Endodermal cell (in vitro differentiated cells): ENCODE measurements around the gene UBAP2. TPM values are rescaled to one million over a fixed set of nuclear protein-coding genes. Genes with fewer than 3 reads are reported as not detected.

ENCODE experiments used
- DNase-seq: peaks from one replicate; pipeline ENCODE4 v3.0.0-alpha.2; 2017
- H3K27ac ChIP-seq: 2 replicates; pipeline ENCODE4 v1.5.1; 2013; ENCODE audit warnings: mild to moderate bottlenecking, low read depth, low read length, moderate library complexity
- H3K27me3 ChIP-seq: 2 replicates; pipeline ENCODE4 v1.6.1; 2013; ENCODE audit warnings: mild to moderate bottlenecking, low read length, moderate library complexity; ENCODE audit not compliant: insufficient read depth, control insufficient read depth, poor library complexity, severe bottlenecking
- H3K36me3 ChIP-seq: 2 replicates; pipeline ENCODE4 v1.7.0; 2013; ENCODE audit warnings: mild to moderate bottlenecking, low read length, moderate library complexity; ENCODE audit not compliant: control insufficient read depth, insufficient read depth
- H3K4me1 ChIP-seq: one replicate; pipeline ENCODE4 v1.7.0; 2013; ENCODE audit warnings: low read length; ENCODE audit not compliant: control insufficient read depth, insufficient read depth
- H3K4me3 ChIP-seq: 2 replicates; pipeline ENCODE4 v1.5.1; 2013; ENCODE audit warnings: mild to moderate bottlenecking, low read length, moderate library complexity
- H3K9ac ChIP-seq: 2 replicates; pipeline ENCODE4 v1.6.1; 2013; ENCODE audit warnings: mild to moderate bottlenecking, low read length, moderate library complexity; ENCODE audit not compliant: poor library complexity, severe bottlenecking; ENCODE audit errors: extremely low read depth
- H3K9me3 ChIP-seq: 2 replicates; pipeline ENCODE4 v1.6.1; 2013; ENCODE audit warnings: mild to moderate bottlenecking, low read length, moderate library complexity; ENCODE audit not compliant: control insufficient read depth
- H3K27ac Mint-ChIP-seq: 2 replicates; pipeline ENCODE4 v1.8.0; 2020; ENCODE audit warnings: mixed read lengths
- H3K27me3 Mint-ChIP-seq: 2 replicates; pipeline ENCODE4 v1.8.0; 2021; ENCODE audit warnings: mild to moderate bottlenecking, mixed read lengths; ENCODE audit not compliant: insufficient read depth
- H3K36me3 Mint-ChIP-seq: 2 replicates; pipeline ENCODE4 v1.8.0; 2020; ENCODE audit warnings: low read depth, mixed read lengths
- H3K4me1 Mint-ChIP-seq: 2 replicates; pipeline ENCODE4 v1.8.0; 2020; ENCODE audit warnings: mixed read lengths
- H3K4me3 Mint-ChIP-seq: 2 replicates; pipeline ENCODE4 v1.8.0; 2020; ENCODE audit warnings: mild to moderate bottlenecking, moderate library complexity, mixed read lengths
- H3K9me3 Mint-ChIP-seq: 2 replicates; pipeline ENCODE4 v1.8.0; 2020; ENCODE audit warnings: mild to moderate bottlenecking, mixed read lengths
- CTCF ChIP-seq: fragments of 200-600 bp; sonication (generic); conservative IDR thresholded peaks from 2 replicates; pipeline ENCODE4 v1.5.0; 2021; ENCODE audit warnings: antibody characterized with exemption, mild to moderate bottlenecking
- WGBS, 2 experiments: methylation state at CpG; one replicate each; pipeline versions ENCODE4 v1.1.5 to v1.1.7; 2013; ENCODE audit warnings: missing lambda C conversion rate in 2 of 2, mixed read lengths in 1 of 2; ENCODE audit not compliant: insufficient coverage in 1 of 2, insufficient read length in 1 of 2; 5-methylcytosine and 5-hydroxymethylcytosine counted together
- total RNA-seq, 2 donors: library from RNA; stranded (reverse); fragmentation: NEBNext Ultra II Directional in 1 of 2; extraction: Animal tissue kit (Norgen Biotek cat#: 25700) in 1 of 2; gene quantifications; 2 replicates in 1 of 2; 3 replicates in 1 of 2; pipeline ENCODE4 v1.2.1, GENCODE V29; 2021

UBAP2 gene
- total RNA-seq, 2 donors from 2014 or later, result 60.9 to 82.1 TPM

DNA sequence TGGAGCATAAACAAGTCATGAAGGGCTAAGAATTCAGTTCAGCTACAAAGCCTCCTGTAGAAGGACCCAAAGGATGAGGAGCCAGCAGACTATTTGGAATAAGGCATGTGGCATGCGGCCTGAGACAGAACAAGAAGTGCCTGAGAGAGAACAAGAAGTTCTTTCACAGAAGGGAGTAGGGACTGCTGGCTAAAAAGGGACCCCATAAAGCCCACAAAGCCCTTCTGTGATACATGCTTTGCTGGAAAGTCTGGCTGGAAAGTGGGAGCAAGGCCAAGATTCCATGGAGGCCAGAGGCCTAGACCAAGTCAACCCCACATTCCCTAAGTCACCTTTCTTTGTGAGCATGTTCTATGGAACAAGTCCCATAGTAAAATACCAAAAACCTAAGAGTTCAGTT is 35.9 kb upstream of the UBAP2 start:
- TF ChIP-seq CTCF, result no peak
- peaks cover 40% of the 10 kb centered on the region for H3K36me3 ChIP-seq
- peak overlapping the region; percentile 19 for H3K27ac ChIP-seq
- no peaks in the 10 kb centered on the region for H3K27me3 ChIP-seq
- H3K4me3 Mint-ChIP-seq, result no peak overlapping the region
- DNase-seq, result no peak
- WGBS, 2 experiments, result 98 to 100% methylated on average over 1 of the region's 1 CpG
- peaks cover 36% of the 10 kb centered on the region for H3K36me3 Mint-ChIP-seq
- no peaks in the 10 kb centered on the region for H3K27me3 Mint-ChIP-seq
- no peaks in the 10 kb centered on the region for H3K9me3 Mint-ChIP-seq
- H3K9ac ChIP-seq, result no peak overlapping the region
- H3K9me3 ChIP-seq, result no peaks in the 10 kb centered on the region
- H3K4me3 ChIP-seq, result no peak overlapping the region
- no peaks in the 10 kb centered on the region for H3K4me1 Mint-ChIP-seq
- H3K4me1 ChIP-seq, result peaks cover 3% of the 10 kb centered on the region
- H3K27ac Mint-ChIP-seq, result peak overlapping the region; percentile 1

DNA sequence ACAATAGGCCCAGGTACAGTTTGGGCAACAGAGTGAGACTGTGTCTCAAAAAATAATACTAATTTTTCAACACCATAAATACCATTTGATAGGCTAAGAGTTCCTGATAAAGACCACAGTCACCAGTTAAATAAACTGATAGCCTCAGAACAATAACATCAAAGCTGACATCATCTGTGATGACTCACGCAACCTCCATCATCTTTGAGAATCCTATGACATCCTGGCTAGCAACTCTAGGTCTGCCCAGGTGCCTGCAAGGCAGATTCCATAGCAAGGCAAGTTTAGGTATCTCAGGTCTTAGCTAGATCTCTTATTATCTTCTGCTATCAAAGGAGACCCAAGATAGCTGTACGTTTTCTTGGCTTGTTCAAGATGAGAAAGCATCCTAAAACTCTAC is 30.5 kb upstream of the UBAP2 start:
- no peak overlapping the region for H3K27ac ChIP-seq
- no peaks in the 10 kb centered on the region for H3K27me3 ChIP-seq
- no peaks in the 10 kb centered on the region for H3K36me3 ChIP-seq
- H3K4me3 ChIP-seq, result no peak overlapping the region
- peak; percentile 50 for DNase-seq
- H3K9me3 ChIP-seq, result no peaks in the 10 kb centered on the region
- H3K4me3 Mint-ChIP-seq, result no peak overlapping the region
- H3K27ac Mint-ChIP-seq, result no peak overlapping the region
- H3K4me1 Mint-ChIP-seq, result peaks cover under 1% of the 10 kb centered on the region
- no peaks in the 10 kb centered on the region for H3K36me3 Mint-ChIP-seq
- H3K9me3 Mint-ChIP-seq, result peaks cover 3% of the 10 kb centered on the region
- peaks cover 2% of the 10 kb centered on the region for H3K4me1 ChIP-seq
- WGBS, 2 experiments, result 86 to 87% methylated on average over 2 of the region's 2 CpGs
- no peak for TF ChIP-seq CTCF
- no peak overlapping the region for H3K9ac ChIP-seq
- H3K27me3 Mint-ChIP-seq, result no peaks in the 10 kb centered on the region

DNA sequence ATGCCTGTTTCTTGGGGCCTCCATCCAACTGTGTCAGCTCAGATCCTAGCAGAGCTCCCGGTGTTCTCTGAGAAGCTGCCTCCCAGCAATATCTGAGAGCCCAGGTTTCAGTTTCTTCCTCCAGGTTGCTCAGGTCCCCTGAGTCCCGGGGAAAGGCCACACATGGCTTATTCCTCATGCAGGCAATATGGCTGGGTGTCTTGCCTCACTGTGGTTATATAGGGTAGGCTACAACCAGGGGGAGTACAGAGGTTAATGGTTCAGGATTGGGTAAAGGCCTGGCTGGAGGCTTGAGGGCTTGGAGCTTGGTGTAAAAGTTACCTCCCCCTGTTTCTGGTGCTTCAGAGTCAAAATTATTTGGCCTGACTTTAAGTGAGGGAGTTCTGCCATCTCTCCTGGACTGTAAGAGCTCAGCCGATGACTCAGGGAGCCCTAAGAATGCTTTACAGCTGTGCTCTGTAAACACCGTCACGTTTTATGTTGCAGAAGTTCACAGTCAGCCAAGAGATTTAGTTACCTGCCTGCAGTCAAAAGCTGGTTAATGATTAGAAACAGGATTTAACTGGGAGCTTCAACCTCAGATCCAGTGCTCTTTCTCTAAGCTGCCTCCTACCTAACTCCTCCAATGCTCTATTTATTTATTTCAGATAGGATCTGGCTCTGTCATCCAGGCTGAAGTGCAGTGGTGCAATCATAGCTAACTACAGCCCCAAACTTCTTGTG is 24.3 kb upstream of the UBAP2 start:
- Histone ChIP-seq H3K9ac (peak overlapping the region; percentile 38), H3K27ac (peak overlapping the region; percentile 42), H3K27me3 (no peaks in the 10 kb centered on the region), H3K9me3 (no peaks in the 10 kb centered on the region), H3K4me3 (peak overlapping the region; percentile 58), H3K4me1 (peaks cover 19% of the 10 kb centered on the region), H3K36me3 (no peaks in the 10 kb centered on the region)
- Mint-ChIP-seq H3K9me3 (peaks cover 3% of the 10 kb centered on the region), H3K27me3 (no peaks in the 10 kb centered on the region), H3K36me3 (no peaks in the 10 kb centered on the region), H3K27ac (peak overlapping the region; percentile 94), H3K4me1 (peaks cover 27% of the 10 kb centered on the region), H3K4me3 (peak overlapping the region; percentile 32)
- peak; percentile 74 for DNase-seq
- peak; percentile 19 for TF ChIP-seq CTCF
- 52 to 54% methylated on average over 3 to 5 of the region's 5 CpGs for WGBS, 2 experiments
